GM19438 (cell line): ENCODE results near the gene FAM50A.
A peak's percentile ranks its signal among the peaks of the same experiment; 100 is the strongest.
"Not testable (repeated sequence)": the region's sequence is repeated elsewhere in the genome, so short reads cannot be mapped to it uniquely, and the experiment has no call there.

Experiments used
- ATAC-seq: cut with Tn5 transposase; IDR thresholded peaks from one replicate; pipeline ENCODE4 v1.9.1; 2021; ENCODE audit warnings: low read depth; ENCODE audit not compliant: unreplicated experiment

FAM50A gene

DNA sequence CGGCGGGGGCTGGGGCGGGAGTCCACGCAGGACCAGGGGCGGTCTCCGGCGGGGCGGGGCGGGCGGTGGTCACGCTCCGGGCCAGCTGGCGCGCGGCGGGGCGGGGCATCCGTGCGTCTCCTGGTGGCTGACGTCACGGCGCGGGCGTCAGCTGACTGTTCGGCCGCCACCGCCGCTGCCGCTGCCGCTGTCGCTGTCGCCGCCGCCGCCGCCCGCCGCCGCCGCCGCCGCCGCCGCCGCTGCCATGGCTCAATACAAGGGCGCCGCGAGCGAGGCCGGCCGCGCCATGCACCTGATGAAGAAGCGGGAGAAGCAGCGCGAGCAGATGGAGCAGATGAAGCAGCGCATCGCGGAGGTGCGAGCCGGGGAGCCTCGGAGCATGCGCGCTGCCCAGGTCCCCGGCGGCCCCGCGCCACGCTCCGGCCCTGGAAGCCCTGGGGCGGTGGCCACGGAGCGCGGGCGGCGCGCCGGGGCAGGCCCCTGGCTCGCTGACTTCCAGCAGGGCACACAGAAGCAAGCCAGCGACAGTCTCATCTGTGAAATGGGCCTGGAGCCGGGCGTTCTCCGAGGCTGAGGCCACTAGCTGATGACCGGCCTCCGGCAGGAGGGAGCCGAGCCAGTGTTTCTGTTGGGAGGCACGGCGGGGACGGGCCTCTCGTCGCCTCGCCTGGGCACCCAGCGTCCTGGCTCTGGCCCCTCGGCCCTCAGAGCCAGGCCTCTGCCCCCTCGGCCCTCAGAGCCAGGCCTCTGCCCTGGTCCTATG lies at the start of gene FAM50A:
TSS of gene FAM50A (plus strand) at position 150 of the 763 bp plus-strand sequence. CDS start at position 245, 95 bp downstream.
- ATAC-seq = peak; percentile 63

DNA sequence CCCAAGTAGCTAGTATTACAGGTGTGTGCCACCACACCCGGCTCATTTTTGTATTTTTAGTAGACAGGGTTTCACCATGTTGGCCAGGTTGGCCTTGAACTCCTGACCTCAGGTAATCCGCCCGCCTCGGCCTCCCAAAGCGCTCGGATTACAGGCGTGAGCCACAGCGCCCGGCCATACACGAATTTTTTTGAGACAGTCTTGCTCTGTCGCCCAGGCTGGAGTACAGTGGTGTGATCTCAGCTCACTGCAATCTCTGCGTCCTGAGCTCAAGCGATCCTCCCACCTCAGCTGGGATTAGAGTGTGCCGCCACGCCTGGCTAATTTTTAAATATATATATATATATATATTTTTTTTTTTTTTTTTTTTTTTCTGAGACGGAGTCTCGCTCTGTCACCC lies 47.6 kb upstream of the FAM50A start:
- ATAC-seq = not testable (repeated sequence)

- ATAC-seq = peak; percentile 50
Observed at GRCh38 chrX:154396973-154397887, 46.7 kb upstream of the FAM50A start.

DNA sequence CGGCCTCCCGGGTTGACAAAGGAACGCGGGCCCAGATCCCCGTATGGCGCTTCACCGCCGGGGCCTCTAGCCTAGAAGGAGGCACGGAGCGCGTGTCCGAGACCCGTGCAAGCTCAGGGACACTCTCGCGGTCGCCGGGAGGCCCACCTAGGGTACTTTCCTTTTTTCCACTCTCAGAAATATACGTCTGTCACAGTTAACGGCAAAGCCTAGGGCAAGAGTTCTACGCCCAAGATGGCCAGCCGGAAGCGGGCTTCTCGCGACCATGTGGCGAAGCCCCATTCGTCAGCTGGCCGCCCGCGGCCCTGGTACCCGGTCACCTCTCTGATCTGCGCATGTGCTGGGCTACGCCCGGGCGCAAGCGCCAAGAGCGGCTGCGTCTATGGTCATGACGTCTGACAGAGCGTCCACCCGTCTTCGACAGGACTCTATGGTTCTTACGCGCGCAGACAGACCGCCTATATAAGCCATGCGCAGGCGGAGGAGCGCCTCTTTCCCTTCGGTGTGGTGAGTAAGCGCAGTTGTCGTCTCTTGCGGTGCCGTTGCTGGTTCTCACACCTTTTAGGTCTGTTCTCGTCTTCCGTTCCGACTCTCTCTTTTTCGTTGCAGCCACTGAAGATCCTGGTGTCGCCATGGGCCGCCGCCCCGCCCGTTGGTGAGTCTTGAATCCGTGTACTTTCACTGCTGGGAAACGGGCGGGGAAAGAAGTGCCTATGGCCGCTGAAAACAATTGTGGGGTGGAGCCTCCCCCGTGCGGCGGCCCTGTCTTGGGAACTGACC lies 45.9 kb upstream of the FAM50A start, which contains the start of gene RPL10:
TSS of gene RPL10 (plus strand) at position 490 of the 780 bp plus-strand sequence. CDS start at position 633, 143 bp downstream.
- ATAC-seq = peak; percentile 67

DNA sequence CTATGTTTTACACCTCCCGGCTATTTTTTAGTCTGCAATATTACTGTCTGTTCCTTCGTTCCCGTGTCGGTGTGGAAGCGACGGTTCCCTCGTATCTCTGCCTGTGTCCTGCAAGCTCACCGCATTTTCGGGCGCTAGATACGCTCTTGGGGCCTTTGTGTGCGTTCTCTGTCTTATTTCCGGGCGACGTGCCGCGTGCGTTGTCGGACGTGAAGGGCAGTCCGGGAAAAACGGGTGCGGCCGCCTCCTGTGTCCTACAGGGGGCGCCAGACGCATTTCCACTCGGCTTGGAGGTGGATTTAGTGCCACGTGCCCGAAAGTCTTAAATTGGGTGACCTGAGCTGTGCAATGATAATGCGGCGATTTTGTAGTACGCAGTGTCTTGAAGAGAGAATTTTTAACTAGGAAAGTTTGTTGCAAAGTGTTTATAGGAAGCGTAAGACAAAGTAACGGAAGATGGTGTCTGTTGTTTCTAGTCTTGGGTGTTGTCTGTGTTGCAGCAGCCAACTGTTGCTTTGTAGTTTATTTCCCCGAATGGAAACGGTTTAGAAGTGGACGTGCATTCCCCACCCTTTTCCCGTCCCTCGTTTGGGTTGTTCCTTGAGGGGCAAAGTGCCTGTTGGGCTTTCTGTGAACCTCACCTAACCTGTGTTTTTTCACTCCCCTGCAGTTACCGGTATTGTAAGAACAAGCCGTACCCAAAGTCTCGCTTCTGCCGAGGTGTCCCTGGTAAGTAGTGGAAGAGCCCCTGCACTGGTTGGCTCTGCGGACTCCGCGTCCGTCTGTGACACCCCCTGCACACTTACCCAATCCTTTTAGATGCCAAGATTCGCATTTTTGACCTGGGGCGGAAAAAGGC lies 45.0 kb upstream of the FAM50A start:
- ATAC-seq = no peak

- no peak for ATAC-seq
Observed at GRCh38 chrX:154399527-154400368, 44.2 kb upstream of the FAM50A start.

GRCh38 chrX:154400369-154400817 lies 43.5 kb upstream of the FAM50A start:
- not testable (repeated sequence) for ATAC-seq

GRCh38 chrX:154401045-154401799 lies 42.7 kb upstream of the FAM50A start:
- ATAC-seq = no peak

- ATAC-seq = no peak
Observed at GRCh38 chrX:154401918-154402621, 41.9 kb upstream of the FAM50A start.

- no peak for ATAC-seq
Observed at GRCh38 chrX:154402622-154403127, 41.3 kb upstream of the FAM50A start.

- ATAC-seq = no peak
Observed at GRCh38 chrX:154403192-154403591, 40.7 kb upstream of the FAM50A start.

DNA sequence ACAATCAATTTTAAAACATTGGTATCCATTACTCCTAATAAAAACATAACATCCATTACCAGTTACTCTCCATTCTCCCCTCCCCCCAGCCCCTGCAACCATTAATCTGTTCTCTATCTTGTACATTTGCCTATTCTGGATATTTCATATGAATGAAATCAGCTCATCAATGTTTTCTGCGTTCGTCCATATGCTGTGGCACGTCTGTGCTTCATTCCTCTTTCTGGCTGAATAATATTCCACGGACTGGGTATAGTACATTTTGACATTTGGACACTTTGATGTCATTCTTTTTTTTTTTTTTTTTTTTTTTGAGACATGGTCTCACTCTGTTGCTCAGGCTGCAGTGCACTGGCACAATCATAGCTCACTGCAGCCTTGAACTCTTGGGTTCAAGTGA lies 40.1 kb upstream of the FAM50A start:
- ATAC-seq = no peak

DNA sequence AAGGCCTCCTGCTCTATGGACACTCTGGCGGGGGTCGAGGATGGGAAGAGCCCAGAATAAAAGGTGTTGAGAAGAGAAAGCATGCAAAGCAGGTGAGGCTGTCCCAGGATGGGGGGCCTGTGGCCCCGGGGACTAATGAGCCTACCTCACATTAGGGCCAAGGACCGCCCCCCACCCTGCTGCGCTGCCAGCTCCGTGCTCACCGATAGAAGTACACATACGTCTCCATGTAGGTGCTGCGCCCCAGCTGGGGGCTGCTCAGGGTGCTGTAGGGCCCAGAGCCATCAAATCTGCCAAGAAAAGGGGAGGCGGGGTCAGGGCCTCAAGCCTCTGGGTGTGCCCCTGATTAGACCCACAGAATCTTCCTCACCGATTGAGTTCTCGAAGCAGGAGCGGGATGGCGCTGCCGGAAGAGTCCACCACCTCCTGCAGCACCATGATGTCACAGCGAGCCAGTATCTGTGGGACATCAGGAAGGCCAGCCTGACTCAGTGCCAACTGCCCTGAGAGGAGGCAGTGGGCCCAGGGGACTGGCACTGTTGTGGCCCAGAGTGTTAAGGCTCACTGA lies 39.2 kb upstream of the FAM50A start:
- ATAC-seq = no peak

DNA sequence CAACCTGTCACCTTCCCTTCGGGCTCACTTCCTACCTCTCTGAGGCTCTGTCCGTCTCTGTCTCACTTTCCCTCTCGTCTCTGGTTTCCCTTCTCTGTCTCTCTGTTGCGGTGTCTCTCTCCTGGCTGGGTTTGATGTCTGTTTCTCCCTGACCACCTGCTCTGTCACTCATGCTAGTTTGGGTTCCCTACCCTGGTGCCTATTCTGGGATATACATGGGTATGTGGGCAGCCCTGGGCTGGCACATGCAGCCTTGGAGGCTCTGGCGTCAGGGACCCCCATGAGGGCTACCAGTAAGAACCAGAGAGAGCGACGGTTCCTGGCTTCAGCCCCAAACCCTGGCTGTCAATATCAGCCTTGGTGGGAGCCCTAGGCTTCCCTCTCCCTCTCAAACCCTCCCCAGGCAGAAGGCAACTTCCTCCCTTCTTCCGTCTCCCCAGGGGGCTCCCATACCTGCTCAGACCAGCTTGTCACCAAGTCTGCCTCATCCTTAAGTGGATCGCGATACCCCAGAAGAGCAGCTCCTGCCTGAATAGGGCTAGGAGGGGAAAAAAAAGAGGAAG lies 35.2 kb upstream of the FAM50A start:
- peak; percentile 17 for ATAC-seq

DNA sequence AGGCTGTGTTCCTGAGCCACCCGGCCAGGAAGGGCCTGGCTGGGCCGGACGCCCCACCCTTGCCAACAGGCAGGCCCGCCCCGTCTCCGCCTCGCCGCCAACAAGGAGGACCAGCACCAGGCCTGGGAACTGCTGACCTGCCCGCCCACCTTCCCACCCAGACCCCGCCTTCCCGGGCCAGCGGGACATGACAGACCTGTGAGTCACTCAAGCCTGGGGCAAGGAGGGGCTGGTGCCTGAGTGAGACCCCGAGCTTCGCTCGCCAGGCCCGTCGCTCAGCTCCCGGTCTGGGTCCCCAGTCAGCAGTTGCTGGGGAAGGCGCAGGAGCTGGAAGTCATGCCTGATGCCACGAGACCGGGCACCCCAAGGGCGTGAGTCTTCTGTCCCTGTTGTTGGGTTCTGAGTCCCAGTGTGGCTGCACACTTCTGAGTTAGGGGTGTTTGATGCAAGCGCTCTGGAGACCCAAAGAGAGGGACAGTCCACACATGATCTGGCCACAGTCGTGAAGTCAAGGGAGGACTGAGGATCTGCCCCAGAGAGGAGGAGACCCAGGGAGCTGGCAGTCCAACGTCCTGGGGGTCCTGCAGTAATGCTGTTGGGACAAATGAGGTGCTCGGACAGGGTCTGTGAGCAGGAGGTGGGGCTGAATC lies 34.6 kb upstream of the FAM50A start, which contains the start of gene DNASE1L1:
TSS of gene DNASE1L1 (minus strand) at position 33 of the 650 bp plus-strand sequence. CDS start 3,686 bp downstream, outside the sequence.
- ATAC-seq = peak; percentile 43

GRCh38 chrX:154411981-154412340 lies 32.0 kb upstream of the FAM50A start:
- peak; percentile 53 for ATAC-seq
